Measurements from ENCODE around the gene ZBP1. TPM values are rescaled to one million over a fixed set of nuclear protein-coding genes. Genes with fewer than 3 reads are reported as not detected.

The ZBP1 gene
- total RNA-seq, 2 donors from 2014 or later = 4.0 to 6.8 TPM

GRCh38 chr20:57583289-57584257 is 36.7 kb downstream of the ZBP1 start:
- DNase-seq = no peak
- ATAC-seq = no peak
- intact Hi-C loops (cut with DNase I, micrococcal nuclease) = no loop called here

- intact Hi-C loops (cut with DNase I, micrococcal nuclease) = no loop called here
- ATAC-seq (no peak), DNase-seq (no peak)
Observed at GRCh38 chr20:57582432-57583288, 37.6 kb downstream of the ZBP1 start.

- DNase-seq = no peak
- intact Hi-C loops (cut with DNase I, micrococcal nuclease) = no loop called here
- no peak for ATAC-seq
Observed at GRCh38 chr20:57582029-57582378, 38.2 kb downstream of the ZBP1 start.

- intact Hi-C loops (cut with DNase I, micrococcal nuclease) = no loop called here
Observed at GRCh38 chr20:57581202-57582028, 38.8 kb downstream of the ZBP1 start.

GRCh38 chr20:57580478-57581201 is 39.6 kb downstream of the ZBP1 start:
- peak; percentile 44 for ATAC-seq
- peak in 1 of 2 donors; percentile 17 for DNase-seq
- intact Hi-C loops (cut with DNase I, micrococcal nuclease) = no loop called here

More at GRCh38 chr20:57581202-57582028, 38.8 kb downstream of the ZBP1 start:
- peak in 1 of 2 donors; percentile 16 for DNase-seq
- peak; percentile 14 for ATAC-seq

GRCh38 chr20:57579898-57580447 is 40.3 kb downstream of the ZBP1 start:
- DNase-seq (peak in 1 of 2 donors; percentile 38), ATAC-seq (peak; percentile 55)
- intact Hi-C loops (cut with DNase I, micrococcal nuclease) = no loop called here

- no peak for ATAC-seq
- no peak for DNase-seq
- intact Hi-C loops (cut with DNase I, micrococcal nuclease) = no loop called here
Observed at GRCh38 chr20:57579331-57579897, 40.8 kb downstream of the ZBP1 start.

- DNase-seq (no peak), ATAC-seq (no peak)
- intact Hi-C loops (cut with DNase I, micrococcal nuclease) = no loop called here
Observed at GRCh38 chr20:57578476-57579165, 41.6 kb downstream of the ZBP1 start.

GRCh38 chr20:57577679-57578475 is 42.3 kb downstream of the ZBP1 start:
- DNase-seq (no peak), ATAC-seq (peak; percentile 28)
- intact Hi-C loops (cut with DNase I, micrococcal nuclease) = no loop called here

GRCh38 chr20:57576617-57577550 is 43.3 kb downstream of the ZBP1 start:
- DNase-seq = no peak
- intact Hi-C loops (cut with DNase I, micrococcal nuclease) = no loop called here
- ATAC-seq = no peak

- intact Hi-C loops (cut with DNase I, micrococcal nuclease) = no loop called here
- DNase-seq = no peak
- no peak for ATAC-seq
Observed at GRCh38 chr20:57576002-57576401, 44.2 kb downstream of the ZBP1 start.

- ATAC-seq (no peak), DNase-seq (no peak)
- intact Hi-C loops (cut with DNase I, micrococcal nuclease) = no loop called here
Observed at GRCh38 chr20:57574954-57575353, 45.3 kb downstream of the ZBP1 start.

GRCh38 chr20:57573894-57574293 is 46.3 kb downstream of the ZBP1 start:
- ATAC-seq (no peak), DNase-seq (no peak)
- intact Hi-C loops (cut with DNase I, micrococcal nuclease) = no loop called here

GRCh38 chr20:57573242-57573641 is 47.0 kb downstream of the ZBP1 start:
- DNase-seq (no peak), ATAC-seq (no peak)
- intact Hi-C loops (cut with DNase I, micrococcal nuclease) = no loop called here

GRCh38 chr20:57571782-57572416 is 48.3 kb downstream of the ZBP1 start:
- intact Hi-C loops (cut with DNase I, micrococcal nuclease) = no loop called here
- DNase-seq (no peak), ATAC-seq (peak; percentile 32)

Measured in left colon (tissue), 2 donors.